Measurements from ENCODE around the gene CPED1.

DNA sequence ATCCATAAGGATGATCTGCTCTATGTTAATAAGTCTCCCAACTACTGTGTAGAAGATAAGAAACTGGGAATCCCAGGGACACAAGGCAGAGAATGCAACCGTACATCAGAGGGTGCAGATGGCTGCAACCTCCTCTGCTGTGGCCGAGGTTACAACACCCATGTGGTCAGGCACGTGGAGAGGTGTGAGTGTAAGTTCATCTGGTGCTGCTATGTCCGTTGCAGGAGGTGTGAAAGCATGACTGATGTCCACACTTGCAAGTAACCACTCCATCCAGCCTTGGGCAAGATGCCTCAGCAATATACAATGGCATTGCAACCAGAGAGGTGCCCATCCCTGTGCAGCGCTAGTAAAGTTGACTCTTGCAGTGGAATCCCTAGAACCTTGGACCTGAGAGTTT, 350.6 kb downstream of the CPED1 start:
- TF ChIP-seq, protein P1, sequence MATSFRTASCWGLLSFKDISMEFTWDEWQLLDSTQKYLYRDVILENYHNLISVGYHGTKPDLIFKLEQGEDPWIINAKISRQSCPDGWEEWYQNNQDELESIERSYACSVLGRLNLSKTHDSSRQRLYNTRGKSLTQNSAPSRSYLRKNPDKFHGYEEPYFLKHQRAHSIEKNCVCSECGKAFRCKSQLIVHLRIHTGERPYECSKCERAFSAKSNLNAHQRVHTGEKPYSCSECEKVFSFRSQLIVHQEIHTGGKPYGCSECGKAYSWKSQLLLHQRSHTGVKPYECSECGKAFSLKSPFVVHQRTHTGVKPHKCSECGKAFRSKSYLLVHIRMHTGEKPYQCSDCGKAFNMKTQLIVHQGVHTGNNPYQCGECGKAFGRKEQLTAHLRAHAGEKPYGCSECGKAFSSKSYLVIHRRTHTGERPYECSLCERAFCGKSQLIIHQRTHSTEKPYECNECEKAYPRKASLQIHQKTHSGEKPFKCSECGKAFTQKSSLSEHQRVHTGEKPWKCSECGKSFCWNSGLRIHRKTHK (tag by site-specific recombination; IDR thresholded peaks at IDR 0.05): no peak
- TF ChIP-seq ZNF23 (tag by site-specific recombination; IDR thresholded peaks at IDR 0.05; ENCODE audit: borderline replicate concordance): no peak
- no peak for TF ChIP-seq CTCF (tag by site-specific recombination; IDR thresholded peaks at IDR 0.05)
- no peak for TF ChIP-seq ZBTB1 (tag by site-specific recombination; IDR thresholded peaks at IDR 0.05)
- no peak for TF ChIP-seq SP2 (tag by site-specific recombination; IDR thresholded peaks at IDR 0.05)
- no peak for TF ChIP-seq YY1 (tag by site-specific recombination; IDR thresholded peaks at IDR 0.05)
- TF ChIP-seq ZNF626 (tag by site-specific recombination; IDR thresholded peaks at IDR 0.05): no peak
